ENCODE results near the gene TMEM184B. TPM values are rescaled to one million over a fixed set of nuclear protein-coding genes. Genes with fewer than 3 reads are reported as not detected.
A peak's percentile ranks its signal among the peaks of the same experiment; 100 is the strongest.

The TMEM184B gene
- total RNA-seq, 2 donors from 2014 or later, result 55.4 to 57.6 TPM

DNA sequence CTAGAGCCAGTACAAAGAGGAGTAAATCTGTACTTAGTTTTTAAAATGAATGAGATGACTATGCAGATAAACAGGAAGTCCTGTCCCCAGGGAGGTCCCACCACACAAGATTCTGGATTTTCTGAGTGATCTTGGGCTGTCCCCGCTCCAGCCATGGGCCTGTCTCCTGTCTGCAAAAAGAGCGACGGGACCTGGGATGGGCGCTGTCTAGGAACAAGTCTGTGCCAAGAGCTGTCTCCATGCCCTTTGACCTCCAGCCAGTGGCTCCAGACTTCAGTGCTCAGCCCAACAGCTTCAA, 38.5 kb upstream of the TMEM184B start:
- peaks cover 14% of the 10 kb centered on the region for H3K4me1 ChIP-seq (ENCODE audit: control insufficient read depth, insufficient read depth, low read length)
- H3K27me3 ChIP-seq (ENCODE audit: control insufficient read depth, insufficient read depth, low read length, poor library complexity, severe bottlenecking), result no peaks in the 10 kb centered on the region
- no peak overlapping the region for H3K9ac ChIP-seq (ENCODE audit: extremely low read depth, low read length, poor library complexity, severe bottlenecking)
- no peak overlapping the region for H3K4me3 ChIP-seq (ENCODE audit: low read length)
- 98 to 100% methylated on average over 3 to 4 of the region's 4 CpGs for WGBS, 2 experiments (ENCODE audit: insufficient coverage in 1 of 2, insufficient read length in 1 of 2)
- H3K36me3 ChIP-seq (ENCODE audit: control insufficient read depth, insufficient read depth, low read length), result peaks cover 58% of the 10 kb centered on the region
- no peak overlapping the region for H3K4me3 Mint-ChIP-seq
- peaks cover 47% of the 10 kb centered on the region for H3K36me3 Mint-ChIP-seq (ENCODE audit: low read depth)
- DNase-seq, result no peak
- H3K9me3 Mint-ChIP-seq, result no peaks in the 10 kb centered on the region
- H3K4me1 Mint-ChIP-seq, result peaks cover 33% of the 10 kb centered on the region
- TF ChIP-seq, protein P1, sequence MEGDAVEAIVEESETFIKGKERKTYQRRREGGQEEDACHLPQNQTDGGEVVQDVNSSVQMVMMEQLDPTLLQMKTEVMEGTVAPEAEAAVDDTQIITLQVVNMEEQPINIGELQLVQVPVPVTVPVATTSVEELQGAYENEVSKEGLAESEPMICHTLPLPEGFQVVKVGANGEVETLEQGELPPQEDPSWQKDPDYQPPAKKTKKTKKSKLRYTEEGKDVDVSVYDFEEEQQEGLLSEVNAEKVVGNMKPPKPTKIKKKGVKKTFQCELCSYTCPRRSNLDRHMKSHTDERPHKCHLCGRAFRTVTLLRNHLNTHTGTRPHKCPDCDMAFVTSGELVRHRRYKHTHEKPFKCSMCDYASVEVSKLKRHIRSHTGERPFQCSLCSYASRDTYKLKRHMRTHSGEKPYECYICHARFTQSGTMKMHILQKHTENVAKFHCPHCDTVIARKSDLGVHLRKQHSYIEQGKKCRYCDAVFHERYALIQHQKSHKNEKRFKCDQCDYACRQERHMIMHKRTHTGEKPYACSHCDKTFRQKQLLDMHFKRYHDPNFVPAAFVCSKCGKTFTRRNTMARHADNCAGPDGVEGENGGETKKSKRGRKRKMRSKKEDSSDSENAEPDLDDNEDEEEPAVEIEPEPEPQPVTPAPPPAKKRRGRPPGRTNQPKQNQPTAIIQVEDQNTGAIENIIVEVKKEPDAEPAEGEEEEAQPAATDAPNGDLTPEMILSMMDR (conservative IDR thresholded peaks at IDR 0.05), result no peak
- H3K9me3 ChIP-seq (ENCODE audit: control insufficient read depth, low read length), result no peaks in the 10 kb centered on the region
- H3K27me3 Mint-ChIP-seq (ENCODE audit: insufficient read depth), result no peaks in the 10 kb centered on the region
- H3K27ac Mint-ChIP-seq, result peak overlapping the region; percentile 48
- no peak overlapping the region for H3K27ac ChIP-seq (ENCODE audit: low read depth, low read length)

DNA sequence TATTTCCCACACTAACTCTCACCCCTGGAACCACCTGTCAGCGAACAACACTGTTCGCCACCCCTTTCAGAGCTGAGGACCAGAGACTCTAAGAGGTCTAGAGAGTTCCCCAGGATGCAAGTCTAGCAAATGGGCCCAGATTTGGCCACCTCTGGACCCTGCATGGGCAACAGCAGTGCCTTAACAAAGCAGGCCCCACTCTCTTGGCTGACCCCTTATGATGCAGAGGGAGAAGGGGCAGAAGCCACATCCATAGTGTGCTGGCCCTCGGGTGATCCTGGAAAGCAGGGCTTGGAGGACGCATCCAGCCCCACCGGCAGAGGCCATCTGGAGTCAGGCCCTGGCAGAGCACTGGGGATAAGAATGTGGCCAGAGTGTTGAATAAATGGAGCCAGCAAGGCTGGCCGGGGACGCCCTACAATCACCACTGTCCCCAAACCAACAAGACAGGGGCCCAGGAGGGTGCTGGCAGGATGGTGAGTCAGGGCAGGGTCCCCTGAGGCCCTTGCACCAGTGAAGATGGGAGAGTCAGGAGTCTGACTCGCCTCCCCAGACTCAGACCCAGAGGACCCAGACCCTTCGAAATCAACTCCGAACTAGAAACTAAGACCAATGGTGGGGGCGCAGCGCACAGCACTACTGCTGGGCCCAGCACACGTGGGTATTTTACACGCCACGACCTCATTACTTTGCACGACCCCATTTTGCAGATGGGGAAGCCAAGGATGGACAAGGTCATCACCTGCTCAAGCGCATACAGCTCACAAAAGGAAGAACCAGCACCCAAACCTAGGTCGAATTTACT, 37.9 kb upstream of the TMEM184B start:
- Histone ChIP-seq H3K4me3 (ENCODE audit: low read length) (no peak overlapping the region), H3K36me3 (ENCODE audit: control insufficient read depth, insufficient read depth, low read length) (peaks cover 63% of the 10 kb centered on the region), H3K27ac (ENCODE audit: low read depth, low read length) (no peak overlapping the region), H3K27me3 (ENCODE audit: control insufficient read depth, insufficient read depth, low read length, poor library complexity, severe bottlenecking) (no peaks in the 10 kb centered on the region), H3K9ac (ENCODE audit: extremely low read depth, low read length, poor library complexity, severe bottlenecking) (no peak overlapping the region), H3K9me3 (ENCODE audit: control insufficient read depth, low read length) (no peaks in the 10 kb centered on the region), H3K4me1 (ENCODE audit: control insufficient read depth, insufficient read depth, low read length) (peaks cover 17% of the 10 kb centered on the region)
- no peaks in the 10 kb centered on the region for H3K27me3 Mint-ChIP-seq (ENCODE audit: insufficient read depth)
- H3K9me3 Mint-ChIP-seq, result no peaks in the 10 kb centered on the region
- H3K36me3 Mint-ChIP-seq (ENCODE audit: low read depth), result peaks cover 47% of the 10 kb centered on the region
- TF ChIP-seq, protein P1 (conservative IDR thresholded peaks at IDR 0.05), result no peak
- peaks cover 38% of the 10 kb centered on the region for H3K4me1 Mint-ChIP-seq
- no peak for DNase-seq
- 92 to 98% methylated on average over 13 to 18 of the region's 18 CpGs for WGBS, 2 experiments (ENCODE audit: insufficient coverage in 1 of 2, insufficient read length in 1 of 2)
- no peak overlapping the region for H3K4me3 Mint-ChIP-seq
- peak overlapping the region; percentile 48 for H3K27ac Mint-ChIP-seq

DNA sequence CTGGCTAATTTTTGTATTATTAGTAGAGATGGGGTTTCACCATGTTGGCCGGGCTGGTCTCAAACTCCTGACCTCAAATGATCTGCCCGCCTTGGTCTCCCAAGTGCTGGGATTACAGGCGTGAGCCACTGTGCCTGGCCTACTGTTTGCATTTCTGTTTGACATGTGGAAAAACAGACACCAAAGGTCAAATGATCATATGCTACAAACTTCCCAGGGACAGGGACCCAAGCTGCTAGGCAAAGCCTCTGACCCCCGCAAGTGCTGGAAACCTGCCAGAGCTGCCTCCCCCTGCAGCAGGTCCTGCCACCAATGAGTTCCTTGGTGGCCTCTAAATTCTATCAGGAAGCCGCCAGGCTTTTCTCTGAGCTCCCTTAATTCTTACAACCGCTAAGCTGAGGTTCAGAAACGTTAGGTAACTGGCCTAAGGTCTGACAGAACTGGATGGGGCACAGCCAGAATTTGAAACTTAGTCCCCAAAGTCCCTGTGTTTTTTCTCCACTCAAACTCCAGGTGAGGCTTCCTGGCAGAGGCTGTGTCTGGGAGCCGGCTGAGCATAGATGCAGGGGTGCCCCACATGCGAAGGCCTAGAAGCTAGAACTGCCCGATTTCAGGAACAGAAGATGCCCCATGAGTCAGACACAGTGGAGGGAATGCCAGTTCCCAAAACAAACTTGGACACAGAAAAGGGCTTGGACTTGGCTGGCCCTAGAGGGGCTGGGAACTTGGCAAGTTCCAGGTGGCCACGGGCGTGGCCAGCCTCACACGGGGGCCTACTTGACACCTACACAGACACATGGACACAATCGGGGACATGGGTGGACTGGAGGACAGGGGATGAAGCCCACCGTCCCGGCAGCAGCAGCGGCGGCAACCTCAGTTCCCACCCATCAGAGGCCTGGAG, 37.1 kb upstream of the TMEM184B start:
- no peak overlapping the region for H3K9ac ChIP-seq (ENCODE audit: extremely low read depth, low read length, poor library complexity, severe bottlenecking)
- TF ChIP-seq, protein P1 (conservative IDR thresholded peaks at IDR 0.05), result no peak
- Mint-ChIP-seq H3K36me3 (ENCODE audit: low read depth) (peaks cover 52% of the 10 kb centered on the region), H3K27ac (peak overlapping the region; percentile 68), H3K4me1 (peaks cover 34% of the 10 kb centered on the region), H3K9me3 (no peaks in the 10 kb centered on the region), H3K27me3 (ENCODE audit: insufficient read depth) (no peaks in the 10 kb centered on the region), H3K4me3 (no peak overlapping the region)
- peak overlapping the region; percentile 11 for H3K27ac ChIP-seq (ENCODE audit: low read depth, low read length)
- H3K9me3 ChIP-seq (ENCODE audit: control insufficient read depth, low read length), result no peaks in the 10 kb centered on the region
- H3K36me3 ChIP-seq (ENCODE audit: control insufficient read depth, insufficient read depth, low read length), result peaks cover 63% of the 10 kb centered on the region
- 93 to 95% methylated on average over 11 to 18 of the region's 18 CpGs for WGBS, 2 experiments (ENCODE audit: insufficient coverage in 1 of 2, insufficient read length in 1 of 2)
- H3K27me3 ChIP-seq (ENCODE audit: control insufficient read depth, insufficient read depth, low read length, poor library complexity, severe bottlenecking), result no peaks in the 10 kb centered on the region
- DNase-seq, result no peak
- H3K4me3 ChIP-seq (ENCODE audit: low read length), result no peak overlapping the region
- H3K4me1 ChIP-seq (ENCODE audit: control insufficient read depth, insufficient read depth, low read length), result peaks cover 17% of the 10 kb centered on the region
